ENCODE measurements around the gene CFAP157.

CFAP157 gene

GRCh38 chr9:127744398-127745110 is 37.8 kb downstream of the CFAP157 start:
- TF ChIP-seq CTCF (IDR thresholded peaks at IDR 0.05; ENCODE audit: extremely low read depth, missing control alignments): no peak

GRCh38 chr9:127746959-127747569 is 40.3 kb downstream of the CFAP157 start:
- no peak for TF ChIP-seq CTCF (IDR thresholded peaks at IDR 0.05; ENCODE audit: extremely low read depth, missing control alignments)
- no peak for DNase-seq (ENCODE audit: low spot score)

More at GRCh38 chr9:127744398-127745110, 37.8 kb downstream of the CFAP157 start:
- no peak for DNase-seq (ENCODE audit: low spot score)

- no peak for TF ChIP-seq CTCF (IDR thresholded peaks at IDR 0.05; ENCODE audit: extremely low read depth, missing control alignments)
- DNase-seq (ENCODE audit: low spot score): no peak
Measured at GRCh38 chr9:127749090-127749787, 42.5 kb downstream of the CFAP157 start.

GRCh38 chr9:127751269-127752054 is 44.7 kb downstream of the CFAP157 start:
- TF ChIP-seq CTCF (IDR thresholded peaks at IDR 0.05; ENCODE audit: extremely low read depth, missing control alignments): no peak
- DNase-seq (ENCODE audit: low spot score): no peak

- DNase-seq (ENCODE audit: low spot score): no peak
- no peak for TF ChIP-seq CTCF (IDR thresholded peaks at IDR 0.05; ENCODE audit: extremely low read depth, missing control alignments)
Measured at GRCh38 chr9:127753148-127753547, 46.4 kb downstream of the CFAP157 start.

- DNase-seq (ENCODE audit: low spot score): no peak
- TF ChIP-seq CTCF (IDR thresholded peaks at IDR 0.05; ENCODE audit: extremely low read depth, missing control alignments): no peak
Measured at GRCh38 chr9:127753622-127754021, 46.8 kb downstream of the CFAP157 start.
